GM12878 (cell line): ENCODE results near the gene ABCA13. TPM values are rescaled to one million over a fixed set of nuclear protein-coding genes. Genes with fewer than 3 reads are reported as not detected.

Experiments
- ATAC-seq: fragments of 200-7000 bp; cut with Tn5 transposase; 3 replicates; pipeline ENCODE4 v1.9.1; 2020; ENCODE audit warnings: mild to moderate bottlenecking, moderate library complexity
- BruUV-seq: library from RNA; stranded (reverse); fragments of 400-500 nt; replicated peaks from 2 replicates; lab custom pipeline; 2021; lab: Mats Ljungman, UMichigan
- CTCF ChIA-PET: fragments of 300-600 bp; sonication (Branson Sonifier 250); formaldehyde crosslinking; extraction: SDS; loops from one replicate; lab custom pipeline; 2021; ENCODE audit warnings: inconsistent platforms; lab: Yijun Ruan, JAX
- POLR2A ChIA-PET: fragments of 350-600 bp; formaldehyde crosslinking; extraction: SDS; loops from one replicate; lab custom pipeline; 2021; ENCODE audit warnings: inconsistent platforms; lab: Charles Lee
- RAD21 ChIA-PET: fragments of 300-600 bp; sonication (Branson Sonifier 250); formaldehyde crosslinking; loops from one replicate; lab custom pipeline; 2023; ENCODE audit warnings: antibody characterized with exemption; ENCODE audit not compliant: unreplicated experiment; lab: Charles Lee
- SMC1A ChIA-PET: fragments of 300-600 bp; sonication (Branson Sonifier 250); formaldehyde crosslinking; loops from one replicate; lab custom pipeline; 2023; ENCODE audit not compliant: unreplicated experiment, uncharacterized antibody; lab: Charles Lee
- DNase-seq: peaks from one replicate; pipeline ENCODE4 v3.0.0-alpha.2; 2011; ENCODE audit warnings: low read depth, low spot score
- FAIRE-seq: peaks from 3 replicates; lab custom pipeline; 2011; peaks lifted over from hg19 to GRCh38; lab: Jason Lieb, UNC
- H2AFZ ChIP-seq: 2 replicates; pipeline ENCODE4 v1.6.0; 2011; ENCODE audit warnings: low read depth, low read length, control low read depth; ENCODE audit not compliant: control insufficient read depth
- H3K27ac ChIP-seq: 2 replicates; pipeline ENCODE4 v1.5.1; 2011; ENCODE audit warnings: control low read depth; ENCODE audit not compliant: control insufficient read depth, insufficient read depth
- H3K27me3 ChIP-seq, 2 experiments: replicated peaks in 1 of 2; 2 replicates each; pipeline versions ENCODE4 v1.6.0 to v1.6.1; 2011; ENCODE audit warnings: low read length in 1 of 2; ENCODE audit not compliant: control insufficient read depth in 2 of 2, insufficient read depth in 2 of 2
- H3K36me3 ChIP-seq, 2 experiments: 2 replicates each; pipeline ENCODE4 v1.5.1; 2011; ENCODE audit warnings: low read length in 1 of 2; ENCODE audit not compliant: control insufficient read depth in 2 of 2, insufficient read depth in 2 of 2
- H3K4me1 ChIP-seq: 2 replicates; pipeline ENCODE4 v1.6.1; 2011; ENCODE audit warnings: mild to moderate bottlenecking, low read length, moderate library complexity, mixed read lengths; ENCODE audit not compliant: control insufficient read depth, insufficient read depth
- H3K4me2 ChIP-seq: 2 replicates; pipeline ENCODE4 v1.6.0; 2011; ENCODE audit warnings: control low read depth; ENCODE audit not compliant: control insufficient read depth, insufficient read depth
- H3K4me3 ChIP-seq: fragments of 200-600 bp; sonication (generic); 2 replicates; pipeline ENCODE4 v1.5.1; 2016
- H3K79me2 ChIP-seq: 2 replicates; pipeline ENCODE4 v1.6.0; 2011; ENCODE audit warnings: low read length; ENCODE audit not compliant: control insufficient read depth, insufficient read depth
- H3K9ac ChIP-seq: 2 replicates; pipeline ENCODE4 v1.8.0; 2011; ENCODE audit warnings: low read length, control low read depth, mixed read lengths; ENCODE audit not compliant: control insufficient read depth, insufficient read depth
- H3K9me3 ChIP-seq: replicated peaks from 3 replicates; pipeline ENCODE4 v1.5.1; 2011; ENCODE audit warnings: mild to moderate bottlenecking, low read length; ENCODE audit not compliant: control insufficient read depth, insufficient read depth
- H4K20me1 ChIP-seq: 2 replicates; pipeline ENCODE4 v1.6.0; 2011; ENCODE audit not compliant: control insufficient read depth, insufficient read depth
- ATF2 ChIP-seq: IDR thresholded peaks from 2 replicates; pipeline ENCODE4 v1.6.1; 2012; ENCODE audit warnings: low read length, inconsistent platforms
- CBFB ChIP-seq: IDR thresholded peaks from 2 replicates; pipeline ENCODE4 v1.6.1; 2016; ENCODE audit warnings: antibody characterized with exemption, low read depth
- CREM ChIP-seq: IDR thresholded peaks from 2 replicates; pipeline ENCODE4 v1.6.1; 2014; ENCODE audit warnings: antibody characterized with exemption, low read depth
- EZH2 ChIP-seq: IDR thresholded peaks from 2 replicates; pipeline ENCODE4 v1.6.1; 2012; ENCODE audit warnings: low read depth, mild to moderate bottlenecking, control low read depth, inconsistent platforms, low read length, borderline replicate concordance; ENCODE audit not compliant: control insufficient read depth
- NFXL1 ChIP-seq: fragments of 450-650 bp; IDR thresholded peaks from 2 replicates; pipeline ENCODE4 v1.6.1; 2017; ENCODE audit warnings: antibody characterized with exemption, mild to moderate bottlenecking, borderline replicate concordance
- NFYB ChIP-seq: IDR thresholded peaks from 2 replicates; pipeline ENCODE4 v1.6.1; 2011; ENCODE audit warnings: low read depth, mild to moderate bottlenecking, low read length, improper control_type of control experiment, moderate library complexity; ENCODE audit not compliant: insufficient read depth
- NRF1 ChIP-seq: conservative IDR thresholded peaks from 2 replicates; pipeline ENCODE4 v1.6.1; 2011; ENCODE audit warnings: mild to moderate bottlenecking, low read depth, low read length, improper control_type of control experiment
- SMAD5 ChIP-seq: IDR thresholded peaks from 2 replicates; pipeline ENCODE4 v1.6.1; 2016; ENCODE audit warnings: antibody characterized with exemption, low read depth
- SP1 ChIP-seq: IDR thresholded peaks from one replicate; pipeline ENCODE4 v1.6.1; 2011; ENCODE audit warnings: low read depth, low read length
- STAT3 ChIP-seq: IDR thresholded peaks from 2 replicates; pipeline ENCODE4 v1.6.1; 2011; ENCODE audit warnings: low read depth, low read length, improper control_type of control experiment
- ZZZ3 ChIP-seq: IDR thresholded peaks from 2 replicates; pipeline ENCODE4 v1.6.1; 2011; ENCODE audit warnings: low read depth; ENCODE audit not compliant: control insufficient read depth, insufficient read length
- in situ Hi-C: fragments of 300-500 bp; cut with MboI; formaldehyde crosslinking; loops from 9 replicates; pipeline ENCODE4 v1.14.3; 2018; ENCODE audit warnings: mixed read lengths
- intact Hi-C: fragments of 100-400 bp; cut with micrococcal nuclease; formaldehyde crosslinking; loops from one replicate; pipeline ENCODE4 v1.14.2; 2022; ENCODE audit not compliant: unreplicated experiment
- polyA plus RNA-seq, 11 experiments: library from polyadenylated mRNA; depleted of rRNA in 4 of 11; unstranded in 6 of 11; stranded (reverse) in 5 of 11; fragments of >200 nt; fragmentation: Nextera tagmentation in 4 of 11; fragmentation: Illumina TruSeq in 1 of 11; extraction: Ambion mirVana in 4 of 11; extraction: Trizol in 1 of 11; gene quantifications; 1 replicate in 1 of 11; 2 replicates in 10 of 11; pipeline versions ENCODE4 v1.2.1 to v1.2.3, GENCODE V29; 2011 to 2016; ENCODE audit warnings: inconsistent platforms in 2 of 11, missing spikeins in 2 of 11, low read depth in 1 of 11
- total RNA-seq, 4 experiments: library from RNA; depleted of rRNA in 3 of 4; stranded (reverse); fragments of >200 nt in 3 of 4; fragmentation: Illumina TruSeq in 1 of 4; extraction: Trizol in 1 of 4; gene quantifications; 2 replicates each; pipeline versions ENCODE4 v1.2.1 to v1.2.3, GENCODE V29; 2013 to 2021
- TF ChIP-seq, protein P1 (sequence below): IDR thresholded peaks from 2 replicates; pipeline ENCODE4 v1.6.1; 2012; ENCODE audit warnings: low read depth, low read length, improper control_type of control experiment
- TF ChIP-seq, protein P2 (sequence below): IDR thresholded peaks from 2 replicates; pipeline ENCODE4 v1.6.1; 2011; ENCODE audit warnings: low read depth, mild to moderate bottlenecking, low read length, moderate library complexity, borderline replicate concordance; ENCODE audit errors: extremely low read depth

The ABCA13 gene
- total and polyA plus RNA-seq, 10 of the 15 experiments (the other 5 are each of a cell fraction or from before 2014, with no cell fraction given), result under 0.01 to 0.98 (median 0.04) TPM; not detected in 2

GRCh38 chr7:48522692-48523091 is 351.4 kb downstream of the ABCA13 start:
- H2AFZ ChIP-seq, result no peak overlapping the region
- no peak for TF ChIP-seq NRF1
- TF ChIP-seq, protein P1, sequence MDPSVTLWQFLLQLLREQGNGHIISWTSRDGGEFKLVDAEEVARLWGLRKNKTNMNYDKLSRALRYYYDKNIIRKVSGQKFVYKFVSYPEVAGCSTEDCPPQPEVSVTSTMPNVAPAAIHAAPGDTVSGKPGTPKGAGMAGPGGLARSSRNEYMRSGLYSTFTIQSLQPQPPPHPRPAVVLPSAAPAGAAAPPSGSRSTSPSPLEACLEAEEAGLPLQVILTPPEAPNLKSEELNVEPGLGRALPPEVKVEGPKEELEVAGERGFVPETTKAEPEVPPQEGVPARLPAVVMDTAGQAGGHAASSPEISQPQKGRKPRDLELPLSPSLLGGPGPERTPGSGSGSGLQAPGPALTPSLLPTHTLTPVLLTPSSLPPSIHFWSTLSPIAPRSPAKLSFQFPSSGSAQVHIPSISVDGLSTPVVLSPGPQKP, result no peak
- TF ChIP-seq ZZZ3, result no peak
- TF ChIP-seq, protein P2, sequence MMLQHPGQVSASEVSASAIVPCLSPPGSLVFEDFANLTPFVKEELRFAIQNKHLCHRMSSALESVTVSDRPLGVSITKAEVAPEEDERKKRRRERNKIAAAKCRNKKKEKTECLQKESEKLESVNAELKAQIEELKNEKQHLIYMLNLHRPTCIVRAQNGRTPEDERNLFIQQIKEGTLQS, result no peak
- no peak for TF ChIP-seq SMAD5
- no peak for TF ChIP-seq SP1
- no peak for TF ChIP-seq NFYB
- TF ChIP-seq ATF2, result no peak
- no peak for TF ChIP-seq CREM
- TF ChIP-seq EZH2, result no peak
- TF ChIP-seq CBFB, result no peak
- no peak for TF ChIP-seq NFXL1
- no peak for TF ChIP-seq STAT3
- RAD21 ChIA-PET, result no interaction called here
- DNase-seq, result no peak
- no peaks in the 10 kb centered on the region for H3K79me2 ChIP-seq
- H3K27ac ChIP-seq, result no peak overlapping the region
- no peaks in the 10 kb centered on the region for H3K27me3 ChIP-seq
- no peak overlapping the region for H3K4me2 ChIP-seq
- in situ Hi-C loops, result no loop called here
- intact Hi-C loops, result no loop called here
- H3K4me3 ChIP-seq, result no peak overlapping the region
- SMC1A ChIA-PET, result interaction anchor here (1.1 to 1.2 kb wide), 2 partner anchors 8 to 15 kb away, joined by 3 read pairs; no protein-coding TSS in a partner anchor
- H3K4me1 ChIP-seq, result no peaks in the 10 kb centered on the region
- no peak overlapping the region for H3K9ac ChIP-seq
- no peak for ATAC-seq
- BruUV-seq, result no TSS peak
- no peaks in the 10 kb centered on the region for H4K20me1 ChIP-seq
- POLR2A ChIA-PET, result no interaction called here
- CTCF ChIA-PET, result no interaction called here
- H3K36me3 ChIP-seq, result no peaks in the 10 kb centered on the region
- no peak for FAIRE-seq
- H3K9me3 ChIP-seq, result no peaks in the 10 kb centered on the region
